ENCODE measurements around the gene ITGB5. TPM values are rescaled to one million over a fixed set of nuclear protein-coding genes. Genes with fewer than 3 reads are reported as not detected.
"Not testable (repeated sequence)": the region's sequence is repeated elsewhere in the genome, so short reads cannot be mapped to it uniquely, and the experiment has no call there.

Gene ITGB5
- total RNA-seq, 1 donor = 229 TPM

DNA sequence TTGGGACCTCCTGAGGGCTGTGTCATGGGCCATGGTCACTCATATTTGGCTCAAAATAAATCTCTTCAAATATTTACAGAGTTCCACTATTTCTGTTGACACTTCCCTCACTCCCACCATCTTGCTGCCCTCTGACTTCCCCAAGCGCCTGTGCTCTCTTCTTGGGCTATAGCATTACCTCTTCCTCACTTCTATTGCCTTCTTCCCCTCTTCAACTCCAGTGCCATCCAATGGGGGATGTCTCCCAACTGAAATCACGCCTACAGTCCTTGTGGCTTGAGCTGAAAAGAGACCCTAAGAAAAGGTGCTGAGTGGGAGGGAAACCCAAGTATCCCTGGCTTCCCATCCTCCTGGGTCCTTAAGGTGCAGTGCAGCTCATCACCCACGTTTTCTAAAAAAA lies 135.1 kb downstream of the ITGB5 start:
- H3K4me3 ChIP-seq (ENCODE audit: low read depth, low read length) = no peak overlapping the region
- TF ChIP-seq CTCF (IDR thresholded peaks at IDR 0.05; ENCODE audit: insufficient read depth, low read depth, low read length) = no peak
- no peak for DNase-seq (ENCODE audit: low read depth)

DNA sequence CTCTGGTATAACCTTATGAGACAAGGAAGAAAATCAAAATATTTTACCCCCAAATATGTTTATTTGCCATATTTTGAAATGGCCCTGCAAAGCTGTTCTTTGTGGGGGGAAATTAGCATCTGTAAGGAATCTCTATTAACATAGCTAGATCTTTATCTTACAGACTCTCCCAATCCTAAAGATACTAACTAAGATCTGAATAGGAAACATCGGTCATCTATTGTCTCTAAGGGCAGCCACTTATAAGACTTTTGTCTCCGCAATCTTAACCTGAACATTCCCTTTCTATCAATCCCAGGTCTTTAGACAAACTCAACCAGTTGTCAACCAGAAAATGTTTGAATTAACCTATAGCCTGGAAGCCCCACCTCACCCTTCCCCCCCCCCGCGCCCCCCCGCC lies 135.7 kb downstream of the ITGB5 start:
- no peak overlapping the region for H3K4me3 ChIP-seq (ENCODE audit: low read depth, low read length)
- no peak for TF ChIP-seq CTCF (IDR thresholded peaks at IDR 0.05; ENCODE audit: insufficient read depth, low read depth, low read length)
- no peak for DNase-seq (ENCODE audit: low read depth)

DNA sequence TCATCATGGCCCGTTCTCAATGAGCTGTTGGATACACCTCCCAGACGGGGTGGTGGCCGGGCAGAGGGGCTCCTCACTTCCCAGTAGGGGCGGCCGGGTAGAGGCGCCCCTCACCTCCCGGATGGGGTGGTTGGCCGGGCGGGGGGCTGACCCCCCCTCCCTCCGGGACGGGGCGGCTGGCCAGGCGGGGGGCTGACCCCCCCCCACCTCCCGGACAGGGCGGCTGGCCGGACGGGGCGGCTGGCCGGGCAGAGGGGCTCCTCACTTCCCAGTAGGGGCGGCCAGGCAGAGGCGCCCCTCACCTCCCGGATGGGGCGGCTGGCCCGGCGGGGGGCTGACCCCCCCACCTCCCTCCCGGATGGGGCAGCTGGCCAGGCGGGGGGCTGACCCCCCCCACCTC lies 137.3 kb downstream of the ITGB5 start:
- DNase-seq (ENCODE audit: low read depth); H3K4me3 ChIP-seq (ENCODE audit: low read depth, low read length): not testable (repeated sequence)

- no peak for TF ChIP-seq CTCF (IDR thresholded peaks at IDR 0.05; ENCODE audit: insufficient read depth, low read depth, low read length)
These were observed 138.5 kb downstream of the ITGB5 start for GRCh38 chr3:124748560-124749198.

DNA sequence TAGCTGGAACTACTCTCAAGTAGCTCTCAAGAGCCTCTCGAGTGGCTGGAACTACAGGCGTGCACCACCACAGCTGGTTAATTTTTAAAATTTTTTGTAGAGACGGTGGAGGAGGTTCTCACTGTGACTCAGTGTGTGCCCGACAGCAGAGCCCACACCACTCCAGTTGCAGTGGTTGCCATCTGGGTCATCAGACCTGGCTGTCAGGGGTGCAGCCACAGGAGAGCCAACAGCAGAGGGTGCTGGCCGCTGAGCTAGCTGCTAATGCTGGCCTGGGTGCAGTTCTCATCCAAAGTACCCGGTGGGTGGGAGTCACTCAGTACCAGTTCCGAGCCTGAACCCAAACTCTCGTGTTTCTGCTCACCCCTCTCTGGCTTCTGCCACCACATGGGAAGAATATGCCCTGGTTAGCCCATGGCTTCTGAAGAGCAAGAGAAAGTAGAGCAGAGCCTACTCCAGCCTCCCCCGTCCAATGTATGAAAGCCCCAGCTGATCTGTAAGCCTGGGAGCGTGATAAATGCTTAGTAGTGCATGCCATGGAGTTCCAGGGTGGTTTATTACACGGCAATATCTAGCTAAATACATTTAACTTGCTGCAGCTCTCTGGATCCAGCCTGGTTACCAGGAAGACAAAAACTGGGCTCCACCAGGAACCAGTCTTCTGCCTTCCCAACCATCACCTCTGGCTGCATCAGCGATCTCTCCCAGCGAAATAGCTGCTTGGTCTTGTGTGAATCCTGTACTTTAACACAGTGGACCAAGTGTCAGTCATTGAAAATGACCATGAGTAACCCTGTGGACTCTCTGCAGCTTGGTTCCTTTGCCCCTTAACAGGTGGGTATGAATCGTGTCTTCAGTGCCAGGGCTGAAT lies 139.8 kb downstream of the ITGB5 start:
- H3K4me3 ChIP-seq (ENCODE audit: low read depth, low read length) = no peak overlapping the region
- DNase-seq (ENCODE audit: low read depth) = no peak
- no peak for TF ChIP-seq CTCF (IDR thresholded peaks at IDR 0.05; ENCODE audit: insufficient read depth, low read depth, low read length)

More at GRCh38 chr3:124748560-124749198, 138.5 kb downstream of the ITGB5 start:
- H3K4me3 ChIP-seq (ENCODE audit: low read depth, low read length) = no peak overlapping the region
- no peak for DNase-seq (ENCODE audit: low read depth)

GRCh38 chr3:124745756-124746155 lies 141.4 kb downstream of the ITGB5 start:
- H3K4me3 ChIP-seq (ENCODE audit: low read depth, low read length) = no peak overlapping the region
- no peak for TF ChIP-seq CTCF (IDR thresholded peaks at IDR 0.05; ENCODE audit: insufficient read depth, low read depth, low read length)
- no peak for DNase-seq (ENCODE audit: low read depth)

DNA sequence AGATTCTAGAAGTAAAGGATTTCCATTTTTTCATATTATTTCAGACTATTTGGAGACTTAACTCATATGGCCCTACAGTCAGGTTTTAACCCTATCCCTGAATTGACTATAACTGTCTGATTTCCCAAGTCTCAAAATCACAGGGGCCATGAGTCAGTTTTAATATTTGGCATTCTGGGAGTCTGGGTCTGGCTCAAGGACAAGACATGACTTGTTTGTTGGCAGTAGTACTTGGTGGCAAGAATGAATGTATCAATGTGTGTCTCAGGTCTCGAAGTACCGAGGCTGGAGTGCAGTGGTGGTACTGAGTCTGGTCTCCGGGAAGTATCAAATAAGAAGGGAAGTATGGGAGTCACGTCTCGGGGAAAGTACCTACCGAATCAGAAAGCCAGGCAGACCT lies 146.1 kb downstream of the ITGB5 start:
- H3K4me3 ChIP-seq (ENCODE audit: low read depth, low read length) = no peak overlapping the region
- no peak for TF ChIP-seq CTCF (IDR thresholded peaks at IDR 0.05; ENCODE audit: insufficient read depth, low read depth, low read length)
- DNase-seq (ENCODE audit: low read depth) = no peak
